ENCODE results near the gene NFIX. TPM values are rescaled to one million over a fixed set of nuclear protein-coding genes. Genes with fewer than 3 reads are reported as not detected.
A peak's percentile ranks its signal among the peaks of the same experiment; 100 is the strongest.

Gene NFIX
- total and polyA plus RNA-seq, 9 of the 15 experiments (the other 6 are each of a cell fraction or from before 2014, with no cell fraction given): 0.28 to 26.8 (median 5.4) TPM

GRCh38 chr19:12973236-12973635, 22.0 kb upstream of the NFIX start:
- no peaks in the 10 kb centered on the region for H3K27me3 ChIP-seq (ENCODE audit: control insufficient read depth in 2 of 2, insufficient read depth in 2 of 2, low read length in 2 of 2)
- H3K9ac ChIP-seq (ENCODE audit: insufficient read depth in 1 of 2, low read depth in 2 of 2, low read length in 2 of 2): no peak overlapping the region
- H3K79me2 ChIP-seq (ENCODE audit: control insufficient read depth, insufficient read depth, low read length): no peaks in the 10 kb centered on the region
- in situ Hi-C loops (cut with MboI): loop anchor here (10.0 kb wide), 1 partner anchor 452 kb away; no protein-coding TSS in a partner anchor
- no peak for TF ChIP-seq MGA (IDR thresholded peaks at IDR 0.05)
- TF ChIP-seq SMAD2 (IDR thresholded peaks at IDR 0.05; ENCODE audit: low read depth, low read length): no peak
- no peak for TF ChIP-seq ZNF589 (CRISPR knock-in tag; IDR thresholded peaks at IDR 0.05; ENCODE audit: low read depth)
- no peak for TF ChIP-seq ZNF449 (CRISPR knock-in tag; IDR thresholded peaks at IDR 0.05)
- intact Hi-C loops (cut with micrococcal nuclease): no loop called here
- no peak overlapping the region for H3K27ac ChIP-seq (ENCODE audit: extremely low read depth, low read depth, low read length)
- H3K4me1 ChIP-seq (replicated peaks in 1 of 2; ENCODE audit: control insufficient read depth in 2 of 2, insufficient read depth in 2 of 2, low read length in 2 of 2): peaks cover 14 to 47% of the 10 kb centered on the region in 2 experiments; a peak in 4 of 5 replicates
- POLR2A ChIA-PET: interaction anchor here (0.6 kb wide), 2 partner anchors 13 to 88 kb away, joined by 3 to 4 read pairs; no protein-coding TSS in a partner anchor
- H2AFZ ChIP-seq (ENCODE audit: low read depth, low read length): no peak overlapping the region
- peak in 1 of 4 experiments; percentile 2 for DNase-seq (ENCODE audit: extremely low read depth in 1 of 4, low spot score in 3 of 4)
- peaks cover 5% of the 10 kb centered on the region for H3K9me1 ChIP-seq (ENCODE audit: control insufficient read depth, insufficient read depth, low read length)
- H3K9me3 ChIP-seq (replicated peaks; ENCODE audit: control insufficient read depth, insufficient read depth, low read depth, low read length): no peaks in the 10 kb centered on the region
- H4K20me1 ChIP-seq (replicated peaks; ENCODE audit: control insufficient read depth, insufficient read depth, low read length): no peaks in the 10 kb centered on the region
- no peak overlapping the region for H3K4me3 ChIP-seq
- FAIRE-seq: no peak
- no peak overlapping the region for H3K4me2 ChIP-seq (ENCODE audit: insufficient read depth, low read length)
- no peak for ATAC-seq
- WGBS (ENCODE audit: insufficient coverage, low coverage, missing lambda C conversion rate): 75% methylated on average over 16 of the region's 16 CpGs
- no peaks in the 10 kb centered on the region for H3K36me3 ChIP-seq (ENCODE audit: control insufficient read depth, insufficient read depth, low read length)
- CTCF ChIA-PET (ENCODE audit: low intra/inter-chr PET ratio): no interaction called here
- no TSS peak for BruUV-seq (replicated peaks)
